WI38 (cell line): Measurements from ENCODE around the gene HOXA9.

ENCODE experiments used
- H3K4me3 ChIP-seq: 2 replicates; pipeline ENCODE4 v1.5.1; 2011; ENCODE audit warnings: low read depth, mild to moderate bottlenecking, control low read depth, low read length
- TF ChIP-seq, protein P1 (sequence below): IDR thresholded peaks from 2 replicates; pipeline ENCODE4 v1.5.1; 2012; ENCODE audit warnings: low read depth, mild to moderate bottlenecking, control low read depth, low read length

HOXA9 gene

DNA sequence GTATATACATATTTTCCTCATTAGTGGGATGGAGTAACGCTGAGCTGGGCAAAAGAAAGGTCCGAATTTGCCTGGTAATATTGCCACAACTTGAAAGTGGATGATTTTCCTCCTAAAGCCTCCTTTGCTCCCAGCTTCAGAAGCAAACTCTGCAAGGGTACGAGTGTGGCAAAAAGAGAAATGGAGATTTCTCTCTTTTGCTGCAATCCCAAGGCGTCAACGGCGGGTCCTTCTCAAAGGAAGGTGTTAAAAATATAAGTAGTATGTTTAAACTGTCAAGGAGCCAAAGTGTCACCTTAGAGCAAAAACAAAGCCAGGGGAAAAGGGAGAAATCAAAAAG lies 50.5 kb downstream of the HOXA9 start:
- peak overlapping the region; percentile 83 for H3K4me3 ChIP-seq
- TF ChIP-seq, protein P1, sequence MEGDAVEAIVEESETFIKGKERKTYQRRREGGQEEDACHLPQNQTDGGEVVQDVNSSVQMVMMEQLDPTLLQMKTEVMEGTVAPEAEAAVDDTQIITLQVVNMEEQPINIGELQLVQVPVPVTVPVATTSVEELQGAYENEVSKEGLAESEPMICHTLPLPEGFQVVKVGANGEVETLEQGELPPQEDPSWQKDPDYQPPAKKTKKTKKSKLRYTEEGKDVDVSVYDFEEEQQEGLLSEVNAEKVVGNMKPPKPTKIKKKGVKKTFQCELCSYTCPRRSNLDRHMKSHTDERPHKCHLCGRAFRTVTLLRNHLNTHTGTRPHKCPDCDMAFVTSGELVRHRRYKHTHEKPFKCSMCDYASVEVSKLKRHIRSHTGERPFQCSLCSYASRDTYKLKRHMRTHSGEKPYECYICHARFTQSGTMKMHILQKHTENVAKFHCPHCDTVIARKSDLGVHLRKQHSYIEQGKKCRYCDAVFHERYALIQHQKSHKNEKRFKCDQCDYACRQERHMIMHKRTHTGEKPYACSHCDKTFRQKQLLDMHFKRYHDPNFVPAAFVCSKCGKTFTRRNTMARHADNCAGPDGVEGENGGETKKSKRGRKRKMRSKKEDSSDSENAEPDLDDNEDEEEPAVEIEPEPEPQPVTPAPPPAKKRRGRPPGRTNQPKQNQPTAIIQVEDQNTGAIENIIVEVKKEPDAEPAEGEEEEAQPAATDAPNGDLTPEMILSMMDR: no peak

DNA sequence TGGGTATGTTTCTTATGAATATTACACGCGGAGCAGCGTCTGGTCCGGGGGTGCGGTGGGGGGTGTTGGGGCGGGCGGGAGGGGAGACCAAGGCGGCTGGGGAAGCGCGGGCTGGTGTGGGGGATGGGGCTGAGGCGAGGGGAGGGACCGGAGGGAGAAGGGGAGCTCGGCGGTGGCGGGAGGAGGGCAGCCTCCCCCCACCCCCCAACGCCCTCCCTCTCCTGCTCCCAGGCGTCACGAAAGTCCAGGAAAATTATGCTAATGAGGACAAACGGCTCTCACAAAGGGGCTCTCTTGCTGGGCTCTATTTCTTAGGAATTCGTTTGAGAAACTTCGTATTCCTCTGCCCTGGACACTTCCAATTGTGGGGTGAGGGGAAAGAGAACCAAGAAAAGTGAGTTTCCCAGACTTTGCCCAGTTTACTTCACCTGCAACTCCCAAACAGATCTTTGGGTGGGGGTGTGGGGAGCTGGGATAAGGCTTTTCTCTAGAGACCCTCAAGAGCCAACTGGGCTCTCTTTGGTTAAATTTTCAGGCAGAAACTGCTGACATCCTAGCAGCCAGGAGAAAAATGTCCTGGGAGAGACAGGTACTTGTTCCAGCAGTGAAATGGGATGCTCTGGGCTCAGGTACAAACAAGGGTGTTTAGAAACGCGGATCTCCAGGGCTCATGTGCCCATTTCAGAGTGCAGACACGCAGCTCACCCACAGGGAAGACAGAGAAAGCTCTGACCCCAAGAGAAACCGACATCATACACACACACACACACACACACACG lies 51.2 kb downstream of the HOXA9 start:
- peak overlapping the region; percentile 65 for H3K4me3 ChIP-seq
- TF ChIP-seq, protein P1: no peak

DNA sequence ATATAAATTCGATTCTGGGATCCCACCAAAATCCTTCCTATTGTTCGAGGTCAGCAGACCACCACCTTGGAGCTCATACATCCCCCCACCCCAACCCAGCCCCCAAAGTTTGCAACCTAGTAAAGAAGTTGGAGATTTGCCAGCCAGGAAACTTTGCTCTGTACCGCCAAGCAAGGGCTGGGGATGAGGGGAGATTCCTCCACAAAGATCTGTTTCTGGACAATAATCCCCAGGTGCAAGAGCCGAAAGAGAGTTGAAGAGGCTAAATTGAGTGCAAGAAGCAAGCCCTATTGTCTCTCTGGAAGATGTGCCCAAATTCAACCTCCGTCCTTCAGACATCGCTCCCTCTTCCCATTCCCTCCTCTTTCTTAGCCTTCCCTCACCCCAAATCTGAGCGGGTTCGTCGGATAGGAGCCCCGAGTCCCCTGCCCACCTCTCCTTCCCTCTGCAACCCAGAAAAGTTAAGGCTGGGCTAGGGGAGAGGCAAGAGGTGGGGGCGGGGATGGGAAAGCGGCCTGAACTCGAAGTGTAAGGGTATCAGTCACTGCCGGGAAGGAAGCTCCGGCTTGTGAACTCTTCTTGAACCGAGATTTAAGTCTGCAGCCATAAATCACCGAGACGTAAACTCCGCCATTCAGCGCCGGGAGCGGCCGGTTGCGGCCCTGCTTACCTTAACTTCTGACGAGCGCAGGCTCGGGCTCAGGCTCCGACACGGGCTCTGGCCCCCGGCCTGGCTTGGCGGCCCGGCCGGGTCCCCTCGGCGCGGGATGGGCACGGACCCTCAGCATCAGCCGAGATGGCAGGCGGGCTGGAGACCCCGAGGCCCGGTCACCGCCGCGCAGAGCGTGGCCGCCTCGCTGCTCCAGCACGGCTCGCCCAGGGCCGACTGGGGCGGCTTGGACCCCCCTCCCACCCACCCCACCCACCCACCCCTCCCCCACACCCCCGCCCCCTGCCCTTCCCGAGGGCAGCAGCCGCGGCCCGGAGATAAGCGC lies 52.1 kb downstream of the HOXA9 start:
- H3K4me3 ChIP-seq: peak overlapping the region; percentile 65
- TF ChIP-seq, protein P1: no peak
